Adrenal gland (tissue), 5 donors: ENCODE results near the gene C16orf90.

ENCODE experiments used
- POLR2A ChIP-seq, 2 donors: fragments of 450-650 bp; IDR thresholded peaks; one replicate each; pipeline ENCODE4 v1.6.1; 2017; ENCODE audit warnings: antibody characterized with exemption in 2 of 2, mild to moderate bottlenecking in 2 of 2, moderate library complexity in 1 of 2
- TF ChIP-seq, protein P1 (sequence below), 6 experiments: fragments of 450-650 bp in 4 of 6; fragments of 200-600 bp in 2 of 6; sonication (generic) in 1 of 6; IDR thresholded peaks; 1 replicate in 5 of 6; 2 replicates in 1 of 6; pipeline versions ENCODE4 v1.5.1 to v1.8.0; 2016 to 2021; ENCODE audit warnings: antibody characterized with exemption in 6 of 6, mild to moderate bottlenecking in 2 of 6, moderate library complexity in 1 of 6
- donor health status: DM: no; HTN: no; CAD: no.

GRCh38 chr16:3470723-3471122, 24.6 kb downstream of the C16orf90 start:
- TF ChIP-seq, protein P1, sequence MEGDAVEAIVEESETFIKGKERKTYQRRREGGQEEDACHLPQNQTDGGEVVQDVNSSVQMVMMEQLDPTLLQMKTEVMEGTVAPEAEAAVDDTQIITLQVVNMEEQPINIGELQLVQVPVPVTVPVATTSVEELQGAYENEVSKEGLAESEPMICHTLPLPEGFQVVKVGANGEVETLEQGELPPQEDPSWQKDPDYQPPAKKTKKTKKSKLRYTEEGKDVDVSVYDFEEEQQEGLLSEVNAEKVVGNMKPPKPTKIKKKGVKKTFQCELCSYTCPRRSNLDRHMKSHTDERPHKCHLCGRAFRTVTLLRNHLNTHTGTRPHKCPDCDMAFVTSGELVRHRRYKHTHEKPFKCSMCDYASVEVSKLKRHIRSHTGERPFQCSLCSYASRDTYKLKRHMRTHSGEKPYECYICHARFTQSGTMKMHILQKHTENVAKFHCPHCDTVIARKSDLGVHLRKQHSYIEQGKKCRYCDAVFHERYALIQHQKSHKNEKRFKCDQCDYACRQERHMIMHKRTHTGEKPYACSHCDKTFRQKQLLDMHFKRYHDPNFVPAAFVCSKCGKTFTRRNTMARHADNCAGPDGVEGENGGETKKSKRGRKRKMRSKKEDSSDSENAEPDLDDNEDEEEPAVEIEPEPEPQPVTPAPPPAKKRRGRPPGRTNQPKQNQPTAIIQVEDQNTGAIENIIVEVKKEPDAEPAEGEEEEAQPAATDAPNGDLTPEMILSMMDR (IDR thresholded peaks at IDR 0.05): no peak
- no peak for TF ChIP-seq POLR2A (IDR thresholded peaks at IDR 0.05)
